ENCODE results near the gene FGF1. TPM values are rescaled to one million over a fixed set of nuclear protein-coding genes. Genes with fewer than 3 reads are reported as not detected.

FGF1 gene
- total and polyA plus RNA-seq, 9 donors: 0.10 to 3.6 (median 0.55) TPM

DNA sequence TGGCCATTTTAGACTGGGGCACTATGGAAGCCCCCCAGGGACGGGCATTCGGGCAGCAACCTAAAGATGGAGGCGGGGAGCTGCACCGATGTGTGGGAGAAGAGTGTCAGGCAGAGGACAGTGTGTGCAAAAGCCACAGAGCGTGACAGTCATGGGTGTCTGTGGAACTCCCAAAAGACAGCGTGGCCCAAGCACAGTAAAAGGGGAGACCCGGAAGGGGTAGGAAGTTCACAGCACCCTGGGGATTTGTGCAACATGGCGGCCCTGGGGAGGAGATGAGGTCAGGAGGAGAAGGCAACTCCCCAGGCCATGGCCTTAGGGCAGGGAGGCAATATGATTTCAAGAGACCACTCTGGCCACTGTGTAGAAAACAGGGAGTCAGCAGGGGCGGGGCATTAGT, 38.9 kb upstream of the FGF1 start:
- 93% methylated on average over 9 of the region's 9 CpGs for WGBS, 3 donors
- Histone ChIP-seq H3K27ac (no peak overlapping the region), H3K4me3 (no peak overlapping the region), H3K27me3 (no peaks in the 10 kb centered on the region), H3K9me3 (no peaks in the 10 kb centered on the region), H3K4me1 (ENCODE audit: insufficient read depth) (no peaks in the 10 kb centered on the region), H3K36me3 (no peaks in the 10 kb centered on the region)
- no peak for DNase-seq
- intact Hi-C loops (cut with DNase I): loop anchor here in 2 of 4 donors (5.0 to 10.0 kb wide), 2 partner anchors 152 to 1100 kb away; no protein-coding TSS in a partner anchor
- TF ChIP-seq, protein P1, sequence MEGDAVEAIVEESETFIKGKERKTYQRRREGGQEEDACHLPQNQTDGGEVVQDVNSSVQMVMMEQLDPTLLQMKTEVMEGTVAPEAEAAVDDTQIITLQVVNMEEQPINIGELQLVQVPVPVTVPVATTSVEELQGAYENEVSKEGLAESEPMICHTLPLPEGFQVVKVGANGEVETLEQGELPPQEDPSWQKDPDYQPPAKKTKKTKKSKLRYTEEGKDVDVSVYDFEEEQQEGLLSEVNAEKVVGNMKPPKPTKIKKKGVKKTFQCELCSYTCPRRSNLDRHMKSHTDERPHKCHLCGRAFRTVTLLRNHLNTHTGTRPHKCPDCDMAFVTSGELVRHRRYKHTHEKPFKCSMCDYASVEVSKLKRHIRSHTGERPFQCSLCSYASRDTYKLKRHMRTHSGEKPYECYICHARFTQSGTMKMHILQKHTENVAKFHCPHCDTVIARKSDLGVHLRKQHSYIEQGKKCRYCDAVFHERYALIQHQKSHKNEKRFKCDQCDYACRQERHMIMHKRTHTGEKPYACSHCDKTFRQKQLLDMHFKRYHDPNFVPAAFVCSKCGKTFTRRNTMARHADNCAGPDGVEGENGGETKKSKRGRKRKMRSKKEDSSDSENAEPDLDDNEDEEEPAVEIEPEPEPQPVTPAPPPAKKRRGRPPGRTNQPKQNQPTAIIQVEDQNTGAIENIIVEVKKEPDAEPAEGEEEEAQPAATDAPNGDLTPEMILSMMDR (IDR thresholded peaks at IDR 0.05): no peak
- TF ChIP-seq POLR2A (IDR thresholded peaks at IDR 0.05) (no peak), EP300 (IDR thresholded peaks at IDR 0.05) (no peak)

DNA sequence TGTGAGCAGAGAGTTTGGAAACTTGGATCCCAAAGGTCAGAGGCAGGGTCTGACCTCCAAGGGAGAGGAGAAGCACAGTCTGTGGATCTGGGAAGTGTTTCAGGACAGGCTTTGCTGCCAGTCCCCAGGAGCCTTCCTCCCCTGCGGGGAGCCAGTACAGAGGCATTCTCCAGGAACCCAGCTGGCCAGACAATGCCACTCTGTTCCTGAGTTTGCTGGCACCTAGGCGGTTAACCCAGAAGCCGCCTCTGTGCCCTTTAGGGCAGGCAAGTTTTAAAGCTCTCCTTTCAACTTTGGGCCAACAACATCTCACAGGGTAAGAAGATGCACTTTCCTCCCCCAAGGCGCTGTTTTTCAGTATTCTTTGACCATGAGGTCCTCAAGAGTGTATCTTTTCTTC, 37.0 kb upstream of the FGF1 start:
- no peak for DNase-seq

GRCh38 chr5:142722146-142722545, 36.3 kb upstream of the FGF1 start:
- no peak for DNase-seq
- TF ChIP-seq, protein P1 (IDR thresholded peaks at IDR 0.05): no peak
- no peak for TF ChIP-seq POLR2A (IDR thresholded peaks at IDR 0.05)
- no peak for TF ChIP-seq EP300 (IDR thresholded peaks at IDR 0.05)
- no peaks in the 10 kb centered on the region for H3K9me3 ChIP-seq
- no peak overlapping the region for H3K4me3 ChIP-seq
- no peaks in the 10 kb centered on the region for H3K36me3 ChIP-seq
- no peak overlapping the region for H3K27ac ChIP-seq
- 89 to 92% (median 91%) methylated on average over 6 of the region's 6 CpGs for WGBS, 3 donors
- intact Hi-C loops (cut with DNase I): loop anchor here in 2 of 4 donors (5.0 to 10.0 kb wide), 2 partner anchors 155 to 1103 kb away; no protein-coding TSS in a partner anchor
- H3K4me1 ChIP-seq (ENCODE audit: insufficient read depth): no peaks in the 10 kb centered on the region
- no peaks in the 10 kb centered on the region for H3K27me3 ChIP-seq

More for the DNA sequence above, 37.0 kb upstream of the FGF1 start:
- no peak overlapping the region for H3K4me3 ChIP-seq
- no peak for TF ChIP-seq POLR2A (IDR thresholded peaks at IDR 0.05)
- TF ChIP-seq, protein P1 (IDR thresholded peaks at IDR 0.05): no peak
- TF ChIP-seq EP300 (IDR thresholded peaks at IDR 0.05): no peak
- no peak overlapping the region for H3K27ac ChIP-seq
- WGBS, 3 donors: 83 to 93% (median 89%) methylated on average over 4 of the region's 4 CpGs
- no peaks in the 10 kb centered on the region for H3K9me3 ChIP-seq
- H3K27me3 ChIP-seq: no peaks in the 10 kb centered on the region
- intact Hi-C loops (cut with DNase I): loop anchor here in 2 of 4 donors (5.0 to 10.0 kb wide), 2 partner anchors 154 to 1102 kb away; no protein-coding TSS in a partner anchor
- H3K36me3 ChIP-seq: no peaks in the 10 kb centered on the region
- H3K4me1 ChIP-seq (ENCODE audit: insufficient read depth): no peaks in the 10 kb centered on the region

DNA sequence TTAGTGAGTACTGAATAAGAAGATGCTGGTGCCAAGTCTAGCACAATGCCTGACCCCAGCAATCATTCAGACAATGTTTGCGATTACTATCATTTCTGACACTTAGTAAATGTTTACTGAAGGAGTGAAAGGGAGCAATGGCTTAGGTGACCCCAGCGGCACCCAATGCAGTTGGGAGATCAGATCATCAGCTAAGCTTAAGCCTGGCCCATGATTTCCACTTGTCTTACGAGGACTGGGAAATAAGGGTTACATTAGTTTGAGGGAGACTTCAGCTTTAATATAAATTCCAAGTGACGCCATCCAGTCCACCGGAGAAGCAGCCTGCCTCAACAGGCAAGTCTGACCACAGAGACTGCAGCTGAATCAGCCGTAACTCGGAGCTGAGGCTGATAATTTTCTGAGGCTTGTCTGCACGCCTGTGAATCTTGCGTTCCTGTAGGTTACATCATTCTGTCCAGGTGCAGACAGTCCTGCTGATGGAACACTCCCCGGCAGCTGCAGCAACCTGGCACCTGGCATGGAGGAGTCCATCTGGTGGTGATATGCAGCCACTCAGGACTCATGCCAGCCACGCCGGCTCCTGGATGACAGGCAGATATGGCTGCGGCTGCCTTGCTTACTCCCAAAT, 34.9 kb upstream of the FGF1 start:
- no peak for DNase-seq
- no peak overlapping the region for H3K4me3 ChIP-seq
- no peaks in the 10 kb centered on the region for H3K36me3 ChIP-seq
- WGBS, 3 donors: 59 to 79% (median 60%) methylated on average over 13 of the region's 13 CpGs
- TF ChIP-seq POLR2A (IDR thresholded peaks at IDR 0.05): no peak
- TF ChIP-seq, protein P1 (IDR thresholded peaks at IDR 0.05): no peak
- no peak for TF ChIP-seq EP300 (IDR thresholded peaks at IDR 0.05)
- H3K9me3 ChIP-seq: no peaks in the 10 kb centered on the region
- no peak overlapping the region for H3K27ac ChIP-seq
- intact Hi-C loops (cut with DNase I): loop anchor here in 2 of 4 donors (5.0 to 10.0 kb wide), 2 partner anchors 157 to 1104 kb away; no protein-coding TSS in a partner anchor
- H3K27me3 ChIP-seq: no peaks in the 10 kb centered on the region
- no peaks in the 10 kb centered on the region for H3K4me1 ChIP-seq (ENCODE audit: insufficient read depth)

Data from ovary (tissue), 9 donors.